Keratinocyte (primary cell): ENCODE measurements around the gene SLC13A3. TPM values are rescaled to one million over a fixed set of nuclear protein-coding genes. Genes with fewer than 3 reads are reported as not detected.

Experiments
- DNase-seq: peaks from one replicate; pipeline ENCODE4 v3.0.0-alpha.2; 2011; ENCODE audit warnings: low read depth, missing footprints, low spot score
- FAIRE-seq: peaks from 2 replicates; lab custom pipeline; 2011; peaks lifted over from hg19 to GRCh38; lab: Jason Lieb, UNC
- H2AFZ ChIP-seq: 2 replicates; pipeline ENCODE4 v1.6.0; 2012; ENCODE audit warnings: low read length, control low read depth, inconsistent platforms; ENCODE audit not compliant: control insufficient read depth
- H3K27ac ChIP-seq: 2 replicates; pipeline ENCODE4 v1.5.1; 2011; ENCODE audit warnings: low read length; ENCODE audit not compliant: control insufficient read depth, insufficient read depth
- H3K27me3 ChIP-seq: 3 replicates; pipeline ENCODE4 v1.6.0; 2011; ENCODE audit warnings: low read length; ENCODE audit not compliant: control insufficient read depth, insufficient read depth; ENCODE audit errors: extremely low read depth
- H3K36me3 ChIP-seq, 2 experiments: 2 replicates in 1 of 2; 3 replicates in 1 of 2; pipeline ENCODE4 v1.5.1; 2011; ENCODE audit warnings: low read length in 2 of 2, mild to moderate bottlenecking in 1 of 2; ENCODE audit not compliant: control insufficient read depth in 2 of 2, insufficient read depth in 2 of 2; ENCODE audit errors: extremely low read depth in 1 of 2
- H3K4me1 ChIP-seq: 3 replicates; pipeline ENCODE4 v1.5.1; 2011; ENCODE audit warnings: low read length; ENCODE audit not compliant: control insufficient read depth, insufficient read depth; ENCODE audit errors: extremely low read depth
- H3K4me2 ChIP-seq: 3 replicates; pipeline ENCODE4 v1.6.0; 2011; ENCODE audit warnings: low read depth, low read length; ENCODE audit not compliant: control insufficient read depth, insufficient read depth; ENCODE audit errors: extremely low read depth
- H3K4me3 ChIP-seq, 3 experiments: fragments of 200-600 bp in 1 of 3; sonication (generic) in 1 of 3; 2 replicates in 2 of 3; 3 replicates in 1 of 3; pipeline ENCODE4 v1.5.1; 2011 to 2016; ENCODE audit warnings: low read length in 3 of 3, mild to moderate bottlenecking in 3 of 3, control low read depth in 2 of 3, inconsistent platforms in 1 of 3, low read depth in 1 of 3, mixed read lengths in 1 of 3, mixed run types in 1 of 3, moderate library complexity in 1 of 3; ENCODE audit not compliant: control insufficient read depth in 2 of 3, insufficient read depth in 2 of 3; ENCODE audit errors: extremely low read depth in 1 of 3
- H3K79me2 ChIP-seq: 2 replicates; pipeline ENCODE4 v1.6.0; 2012; ENCODE audit warnings: low read length; ENCODE audit not compliant: control insufficient read depth, insufficient read depth
- H3K9ac ChIP-seq: 3 replicates; pipeline ENCODE4 v1.6.0; 2011; ENCODE audit warnings: low read length; ENCODE audit not compliant: control insufficient read depth, insufficient read depth; ENCODE audit errors: extremely low read depth
- H3K9me1 ChIP-seq: 3 replicates; pipeline ENCODE4 v1.6.0; 2011; ENCODE audit warnings: low read length; ENCODE audit not compliant: control insufficient read depth, insufficient read depth; ENCODE audit errors: extremely low read depth
- H3K9me3 ChIP-seq: 2 replicates; pipeline ENCODE4 v1.5.1; 2012; ENCODE audit warnings: low read depth, low read length; ENCODE audit not compliant: control insufficient read depth
- H4K20me1 ChIP-seq: 3 replicates; pipeline ENCODE4 v1.6.0; 2011; ENCODE audit warnings: low read length; ENCODE audit not compliant: control insufficient read depth, insufficient read depth; ENCODE audit errors: extremely low read depth
- EZH2 ChIP-seq: IDR thresholded peaks from one replicate; pipeline ENCODE4 v1.6.1; 2012; ENCODE audit warnings: inconsistent platforms, mild to moderate bottlenecking, low read length, moderate library complexity
- dilution Hi-C: fragments of 300-500 bp; cut with MboI; formaldehyde crosslinking; loops from one replicate; pipeline ENCODE4 v1.7.0; 2020; ENCODE audit warnings: low sequenced_read_pairs; ENCODE audit not compliant: extremely low pct_ligation_motif_present
- polyA plus RNA-seq, 5 experiments: library from polyadenylated mRNA; depleted of rRNA in 3 of 5; stranded (reverse) in 3 of 5; stranded (forward) in 1 of 5; unstranded in 1 of 5; fragments of >200 nt; gene quantifications; 1 replicate in 1 of 5; 2 replicates in 3 of 5; 3 replicates in 1 of 5; pipeline versions ENCODE4 v1.2.1 to v1.2.3, GENCODE V29; 2011 to 2012; ENCODE audit warnings: missing spikeins in 2 of 5, low read depth in 1 of 5, low replicate concordance in 1 of 5
- TF ChIP-seq, protein P1 (sequence below), 3 experiments: IDR thresholded peaks in 1 of 3; conservative IDR thresholded peaks in 1 of 3; optimal IDR thresholded peaks in 1 of 3; 2 replicates in 2 of 3; 3 replicates in 1 of 3; pipeline versions ENCODE3 to v1.5.1; 2011; ENCODE audit warnings: low read length in 3 of 3, mild to moderate bottlenecking in 3 of 3, moderate library complexity in 2 of 3, control low read depth in 1 of 3, inconsistent platforms in 1 of 3; ENCODE audit not compliant: insufficient read depth in 2 of 3; ENCODE audit errors: extremely low read depth in 1 of 3

SLC13A3 gene
- polyA plus RNA-seq, 1 donor (not counting 4 experiments of a cell fraction or from before 2014, with no cell fraction given) = 4.5 TPM

- no peaks in the 10 kb centered on the region for H3K79me2 ChIP-seq
- H3K9ac ChIP-seq = no peak overlapping the region
- no peak overlapping the region for H2AFZ ChIP-seq
- H3K4me3 ChIP-seq = no peak overlapping the region
- H3K4me1 ChIP-seq = no peaks in the 10 kb centered on the region
- dilution Hi-C loops = no loop called here
- no peaks in the 10 kb centered on the region for H3K36me3 ChIP-seq
- H3K27ac ChIP-seq = no peak overlapping the region
- no peak overlapping the region for H3K4me2 ChIP-seq
- H3K27me3 ChIP-seq = peaks cover 15% of the 10 kb centered on the region
- H3K9me1 ChIP-seq = no peaks in the 10 kb centered on the region
- DNase-seq (no peak), FAIRE-seq (no peak)
- no peak for TF ChIP-seq EZH2
- TF ChIP-seq, protein P1, sequence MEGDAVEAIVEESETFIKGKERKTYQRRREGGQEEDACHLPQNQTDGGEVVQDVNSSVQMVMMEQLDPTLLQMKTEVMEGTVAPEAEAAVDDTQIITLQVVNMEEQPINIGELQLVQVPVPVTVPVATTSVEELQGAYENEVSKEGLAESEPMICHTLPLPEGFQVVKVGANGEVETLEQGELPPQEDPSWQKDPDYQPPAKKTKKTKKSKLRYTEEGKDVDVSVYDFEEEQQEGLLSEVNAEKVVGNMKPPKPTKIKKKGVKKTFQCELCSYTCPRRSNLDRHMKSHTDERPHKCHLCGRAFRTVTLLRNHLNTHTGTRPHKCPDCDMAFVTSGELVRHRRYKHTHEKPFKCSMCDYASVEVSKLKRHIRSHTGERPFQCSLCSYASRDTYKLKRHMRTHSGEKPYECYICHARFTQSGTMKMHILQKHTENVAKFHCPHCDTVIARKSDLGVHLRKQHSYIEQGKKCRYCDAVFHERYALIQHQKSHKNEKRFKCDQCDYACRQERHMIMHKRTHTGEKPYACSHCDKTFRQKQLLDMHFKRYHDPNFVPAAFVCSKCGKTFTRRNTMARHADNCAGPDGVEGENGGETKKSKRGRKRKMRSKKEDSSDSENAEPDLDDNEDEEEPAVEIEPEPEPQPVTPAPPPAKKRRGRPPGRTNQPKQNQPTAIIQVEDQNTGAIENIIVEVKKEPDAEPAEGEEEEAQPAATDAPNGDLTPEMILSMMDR (optimal IDR thresholded peaks at IDR 0.05 in 1 of 3, IDR thresholded peaks at IDR 0.05 in 1 of 3, conservative IDR thresholded peaks at IDR 0.05 in 1 of 3; ENCODE audit: extremely low read depth in 1 of 3, insufficient read depth in 2 of 3, low read length in 3 of 3) = no peak
- H4K20me1 ChIP-seq = no peaks in the 10 kb centered on the region
- H3K9me3 ChIP-seq = no peaks in the 10 kb centered on the region
Observed at GRCh38 chr20:46649965-46650542, 1.2 kb downstream of the SLC13A3 start.

DNA sequence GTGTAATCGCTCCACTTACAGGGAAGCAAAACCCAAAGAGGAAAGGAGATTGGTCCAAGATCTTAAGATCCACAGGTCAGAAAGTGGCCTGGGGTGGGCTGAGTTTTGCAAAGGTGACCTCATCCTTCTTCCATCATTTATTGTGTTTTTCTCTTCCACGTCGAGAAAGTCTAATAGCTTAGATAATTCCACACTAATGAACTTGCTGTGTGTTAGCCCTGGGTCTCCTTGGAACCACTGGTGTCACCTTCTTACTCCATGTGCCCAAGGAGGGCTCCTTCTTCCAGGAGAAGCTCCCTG, 1.7 kb downstream of the SLC13A3 start:
- H3K4me1 ChIP-seq = no peaks in the 10 kb centered on the region
- peaks cover 15% of the 10 kb centered on the region for H3K27me3 ChIP-seq
- no peak overlapping the region for H3K4me3 ChIP-seq
- no peaks in the 10 kb centered on the region for H4K20me1 ChIP-seq
- DNase-seq (no peak), FAIRE-seq (no peak)
- no peak overlapping the region for H3K9ac ChIP-seq
- TF ChIP-seq EZH2 = no peak
- TF ChIP-seq, protein P1 (optimal IDR thresholded peaks at IDR 0.05 in 1 of 3, IDR thresholded peaks at IDR 0.05 in 1 of 3, conservative IDR thresholded peaks at IDR 0.05 in 1 of 3; ENCODE audit: extremely low read depth in 1 of 3, insufficient read depth in 2 of 3, low read length in 3 of 3) = no peak
- no peak overlapping the region for H2AFZ ChIP-seq
- dilution Hi-C loops = no loop called here
- H3K4me2 ChIP-seq = no peak overlapping the region
- no peaks in the 10 kb centered on the region for H3K9me1 ChIP-seq
- H3K9me3 ChIP-seq = no peaks in the 10 kb centered on the region
- H3K27ac ChIP-seq = no peak overlapping the region
- H3K79me2 ChIP-seq = no peaks in the 10 kb centered on the region
- no peaks in the 10 kb centered on the region for H3K36me3 ChIP-seq
